Esophagus muscularis mucosa (tissue), 3 donors: ENCODE measurements around the gene DENND1B.

ENCODE experiments used
- CTCF ChIP-seq, 3 experiments: fragments of 200-600 bp in 2 of 3; fragments of 450-650 bp in 1 of 3; sonication (generic) in 2 of 3; IDR thresholded peaks; one replicate each; pipeline ENCODE4 v1.5.1; 2017 to 2019; ENCODE audit warnings: antibody characterized with exemption in 3 of 3, mild to moderate bottlenecking in 2 of 3, moderate library complexity in 1 of 3
- POLR2A ChIP-seq: fragments of 450-650 bp; IDR thresholded peaks from one replicate; pipeline ENCODE4 v1.6.1; 2017; ENCODE audit warnings: antibody characterized with exemption, moderate library complexity, mild to moderate bottlenecking, low read depth
- POLR2AphosphoS5 ChIP-seq, 2 donors: sonication (generic); formaldehyde crosslinking; IDR thresholded peaks; one replicate each; pipeline ENCODE4 v1.6.1; 2017; ENCODE audit warnings: antibody characterized with exemption in 2 of 2

DNA sequence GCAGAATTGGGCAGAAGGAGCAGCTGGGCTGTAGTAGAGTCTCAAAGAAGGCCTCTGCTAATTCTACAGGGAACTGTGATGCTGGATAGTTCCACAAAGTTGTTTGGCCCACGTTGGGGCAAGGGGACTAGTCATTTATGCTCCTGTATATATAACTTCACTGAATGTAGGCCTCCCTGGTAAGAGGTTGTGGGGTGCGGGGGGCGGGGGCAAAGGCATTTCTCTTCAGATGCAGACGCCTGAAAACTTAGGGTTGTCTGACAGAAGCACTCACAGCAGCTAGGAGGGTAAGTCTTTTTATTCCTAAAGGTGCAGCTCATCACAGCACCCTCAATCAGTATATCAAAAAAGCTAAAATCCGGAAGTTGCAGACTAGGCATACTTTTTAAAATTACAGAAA is 38.5 kb upstream of the DENND1B start:
- TF ChIP-seq CTCF (IDR thresholded peaks at IDR 0.05) (no peak), POLR2A (no peak), POLR2AphosphoS5 (IDR thresholded peaks at IDR 0.05) (no peak)
